ENCODE data around the gene PCSK5. TPM values are rescaled to one million over a fixed set of nuclear protein-coding genes. Genes with fewer than 3 reads are reported as not detected.

PCSK5 gene
- polyA plus RNA-seq, 3 donors, result 4.8 to 13.0 (median 7.1) TPM

GRCh38 chr9:76373784-76374474 is 483.5 kb downstream of the PCSK5 start:
- no peak for DNase-seq
- H3K27ac Mint-ChIP-seq, result no peak overlapping the region
- no peaks in the 10 kb centered on the region for H3K27me3 Mint-ChIP-seq (ENCODE audit: low read depth in 3 of 3)

More at GRCh38 chr9:76373784-76374474, 483.5 kb downstream of the PCSK5 start:
- Mint-ChIP-seq H3K9me3 (no peaks in the 10 kb centered on the region), H3K4me3 (no peak overlapping the region), H3K4me1 (peaks cover 34% of the 10 kb centered on the region), H3K36me3 (no peaks in the 10 kb centered on the region)
- intact Hi-C loops (cut with micrococcal nuclease), result no loop called here
- Histone ChIP-seq H3K9me3 (replicated peaks in 1 of 2; ENCODE audit: control insufficient read depth in 1 of 2, insufficient read depth in 1 of 2, low read length in 2 of 2) (no peaks in the 10 kb centered on the region), H2AFZ (ENCODE audit: insufficient read depth, low read depth, low read length, poor library complexity, severe bottlenecking) (no peak overlapping the region), H4K20me1 (ENCODE audit: insufficient read depth, low read length) (no peaks in the 10 kb centered on the region), H3K4me2 (replicated peaks; ENCODE audit: extremely low read depth, low read length, poor library complexity, severe bottlenecking) (no peak overlapping the region), H3K36me3 (replicated peaks in 1 of 2; ENCODE audit: control insufficient read depth in 1 of 2, insufficient read depth in 2 of 2, low read length in 2 of 2) (no peaks in the 10 kb centered on the region), H3K79me2 (ENCODE audit: insufficient read depth, low read length) (no peaks in the 10 kb centered on the region), H3K4me1 (ENCODE audit: control insufficient read depth in 1 of 2, insufficient read depth in 2 of 2, low read length in 2 of 2) (peaks cover 27 to 31% of the 10 kb centered on the region in 2 donors), H3K27ac (ENCODE audit: low read depth in 1 of 2, low read length in 2 of 2) (no peak overlapping the region), H3K27me3 (ENCODE audit: control insufficient read depth in 2 of 2, insufficient read depth in 2 of 2, low read length in 2 of 2) (no peaks in the 10 kb centered on the region), H3K4me3 (replicated peaks in 1 of 3; ENCODE audit: low read depth in 2 of 3, low read length in 3 of 3) (no peak overlapping the region), H3K9ac (ENCODE audit: insufficient read depth, low read length, poor library complexity, severe bottlenecking) (no peak overlapping the region)
- TF ChIP-seq CTCF (IDR thresholded peaks at IDR 0.05), result no peak
- WGBS (ENCODE audit: insufficient coverage), result 100% methylated on average over 4 of the region's 6 CpGs
